ENCODE data around the gene IL36RN.

Gene IL36RN

GRCh38 chr2:113068706-113069485 lies 9.9 kb downstream of the IL36RN start:
- DNase-seq (ENCODE audit: low spot score), result peak; percentile 62
- CTCF ChIA-PET, result no interaction called here
- no peak for TF ChIP-seq CTCF (conservative IDR thresholded peaks at IDR 0.05; ENCODE audit: low read depth)
- POLR2A ChIA-PET (ENCODE audit: low non-redundant PET), result no interaction called here
- H3K27ac ChIP-seq, result no peak overlapping the region

GRCh38 chr2:113069676-113070605 lies 10.9 kb downstream of the IL36RN start:
- ChIA-PET POLR2A (ENCODE audit: low non-redundant PET) (no interaction called here), CTCF (interaction anchor here (0.5 to 0.6 kb wide), 2 partner anchors 21 to 68 kb away, joined by 3 to 5 read pairs; no protein-coding TSS in a partner anchor)
- DNase-seq (ENCODE audit: low spot score), result no peak
- TF ChIP-seq CTCF (conservative IDR thresholded peaks at IDR 0.05; ENCODE audit: low read depth), result no peak
- no peak overlapping the region for H3K27ac ChIP-seq

- ChIA-PET CTCF (interaction anchor here (0.5 to 0.6 kb wide), 2 partner anchors 22 to 67 kb away, joined by 3 to 5 read pairs; no protein-coding TSS in a partner anchor), POLR2A (ENCODE audit: low non-redundant PET) (no interaction called here)
- no peak overlapping the region for H3K27ac ChIP-seq
- TF ChIP-seq CTCF (conservative IDR thresholded peaks at IDR 0.05; ENCODE audit: low read depth), result no peak
- DNase-seq (ENCODE audit: low spot score), result no peak
These were observed 11.6 kb downstream of the IL36RN start for GRCh38 chr2:113070606-113070975.

- peak; percentile 85 for DNase-seq (ENCODE audit: low spot score)
- H3K27ac ChIP-seq, result peak overlapping the region; percentile 88
- ChIA-PET CTCF (no interaction called here), POLR2A (ENCODE audit: low non-redundant PET) (no interaction called here)
- TF ChIP-seq CTCF (conservative IDR thresholded peaks at IDR 0.05; ENCODE audit: low read depth), result no peak
These were observed 13.6 kb downstream of the IL36RN start for GRCh38 chr2:113072584-113072983.

- DNase-seq (ENCODE audit: low spot score), result no peak
- peak overlapping the region; percentile 57; the same call in 1 of the 2 replicates for H3K27ac ChIP-seq
- TF ChIP-seq CTCF (conservative IDR thresholded peaks at IDR 0.05; ENCODE audit: low read depth), result no peak
- ChIA-PET CTCF (no interaction called here), POLR2A (ENCODE audit: low non-redundant PET) (no interaction called here)
These were observed 14.4 kb downstream of the IL36RN start for GRCh38 chr2:113073325-113073834.

- CTCF ChIA-PET, result interaction anchor here (0.6 kb wide), 1 partner anchor 125 kb away, joined by 3 read pairs; no protein-coding TSS in a partner anchor
- TF ChIP-seq CTCF (conservative IDR thresholded peaks at IDR 0.05; ENCODE audit: low read depth), result no peak
- no peak for DNase-seq (ENCODE audit: low spot score)
- POLR2A ChIA-PET (ENCODE audit: low non-redundant PET), result no interaction called here
- no peak overlapping the region for H3K27ac ChIP-seq
These were observed 16.0 kb downstream of the IL36RN start for GRCh38 chr2:113075030-113075429.

All from RWPE1 (cell line).